ENCODE data around the gene EP400.

Gene EP400

DNA sequence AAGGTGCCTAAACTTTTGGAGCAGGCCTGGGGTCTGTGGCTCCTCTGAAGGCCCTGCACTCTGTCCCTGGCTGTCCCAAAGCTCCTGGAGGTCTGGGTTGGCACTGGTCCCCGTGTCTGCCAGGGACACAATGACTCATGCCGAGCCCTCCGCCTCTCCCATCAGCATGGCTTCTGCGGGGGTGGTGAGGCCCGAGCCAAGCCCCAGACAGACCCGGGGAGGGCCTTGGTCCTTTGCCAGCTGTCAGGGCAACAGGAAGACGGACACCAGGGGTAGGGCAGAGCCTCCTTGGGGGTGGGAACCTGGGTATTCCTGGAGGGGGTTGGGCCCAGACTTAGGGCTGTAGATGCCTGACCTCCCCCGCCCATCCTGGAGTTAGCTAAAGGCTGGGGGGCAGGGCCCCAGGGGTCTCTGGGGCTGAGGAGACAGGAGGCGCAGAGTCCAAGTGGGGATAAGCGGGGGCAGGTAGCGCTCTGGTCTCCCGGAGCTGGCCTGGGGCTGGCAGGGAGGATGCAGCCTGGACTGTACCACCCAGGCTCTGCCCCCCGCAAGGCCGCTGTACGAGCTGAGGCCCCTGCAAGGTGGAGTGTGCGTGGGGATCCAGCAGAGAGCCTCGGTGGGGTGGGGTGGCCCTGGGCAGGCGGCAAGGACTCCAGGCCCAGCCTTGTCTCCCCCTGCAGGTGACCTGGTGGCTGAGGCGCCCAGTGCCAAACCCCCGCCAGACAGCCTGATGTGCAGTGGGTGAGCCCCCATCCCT is 37.0 kb upstream of the EP400 start:
- DNase-seq (ENCODE audit: low read depth) = peak; percentile 50

- DNase-seq (ENCODE audit: low read depth) = no peak
Observed at GRCh38 chr12:131913666-131914065, 36.1 kb upstream of the EP400 start.

DNA sequence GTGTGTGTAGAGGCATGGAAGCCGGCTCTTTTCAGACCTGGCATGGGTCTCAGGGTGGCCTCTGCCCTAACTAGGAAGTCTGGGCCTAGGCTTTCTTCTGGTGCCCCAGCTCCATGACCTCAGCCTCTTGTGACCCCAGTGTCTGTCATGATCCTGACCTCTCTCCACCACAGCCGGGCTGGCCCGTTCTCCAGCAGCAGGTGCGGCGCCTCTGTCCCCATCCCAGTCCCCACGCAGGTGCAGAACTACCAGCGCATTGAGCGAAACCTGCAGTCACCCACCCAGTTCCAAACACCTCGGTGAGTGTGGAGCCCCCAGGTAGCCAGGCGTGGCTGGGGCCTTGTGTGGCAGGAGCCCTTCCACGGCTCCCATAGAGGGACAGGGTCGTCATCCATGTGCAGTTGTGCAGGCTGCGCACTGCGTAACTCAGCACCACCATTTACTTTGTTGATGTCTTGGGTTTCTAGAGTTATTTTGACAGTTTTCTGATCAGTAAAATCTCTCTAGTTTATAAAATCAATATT is 35.5 kb upstream of the EP400 start:
- no peak for DNase-seq (ENCODE audit: low read depth)

DNA sequence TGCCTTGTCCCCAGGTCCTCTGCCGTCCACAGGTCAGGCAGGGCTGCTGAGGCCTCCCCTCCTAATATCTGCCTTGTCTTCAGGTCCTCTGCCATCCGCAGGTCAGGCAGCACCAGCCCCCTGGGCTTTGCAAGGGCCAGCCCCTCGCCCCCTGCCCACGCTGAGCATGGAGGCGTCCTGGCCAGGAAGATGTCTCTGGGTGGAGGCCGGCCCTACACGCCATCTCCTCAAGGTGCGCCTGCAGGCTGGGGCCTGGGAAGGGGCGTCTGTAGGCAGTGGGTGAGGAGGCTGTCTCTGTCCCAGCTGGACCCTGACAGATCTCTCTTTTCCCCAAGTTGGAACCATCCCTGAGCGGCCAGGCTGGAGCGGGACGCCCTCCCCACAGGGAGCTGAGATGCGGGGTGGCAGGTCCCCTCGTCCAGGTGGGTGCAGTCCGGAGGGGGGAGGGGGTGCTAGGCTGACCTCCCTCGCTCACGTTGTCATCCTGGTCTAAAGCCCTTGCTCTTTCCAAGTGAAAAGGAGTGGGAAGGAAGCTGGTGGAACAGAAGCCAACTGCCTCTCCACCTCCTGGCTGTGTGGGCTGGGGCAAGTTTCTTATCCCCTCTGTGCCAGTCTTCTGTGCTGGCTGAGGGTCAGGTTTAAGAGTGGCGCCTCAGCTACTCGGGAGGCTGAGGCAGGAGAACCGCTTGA is 34.6 kb upstream of the EP400 start:
- DNase-seq (ENCODE audit: low read depth) = no peak

GRCh38 chr12:131915823-131916222 is 33.9 kb upstream of the EP400 start:
- DNase-seq (ENCODE audit: low read depth) = no peak

GRCh38 chr12:131916306-131917138 is 33.2 kb upstream of the EP400 start:
- DNase-seq (ENCODE audit: low read depth) = no peak

- no peak for DNase-seq (ENCODE audit: low read depth)
Observed at GRCh38 chr12:131917139-131917710, 32.5 kb upstream of the EP400 start.

GRCh38 chr12:131917711-131918306 is 31.9 kb upstream of the EP400 start:
- no peak for DNase-seq (ENCODE audit: low read depth)

DNA sequence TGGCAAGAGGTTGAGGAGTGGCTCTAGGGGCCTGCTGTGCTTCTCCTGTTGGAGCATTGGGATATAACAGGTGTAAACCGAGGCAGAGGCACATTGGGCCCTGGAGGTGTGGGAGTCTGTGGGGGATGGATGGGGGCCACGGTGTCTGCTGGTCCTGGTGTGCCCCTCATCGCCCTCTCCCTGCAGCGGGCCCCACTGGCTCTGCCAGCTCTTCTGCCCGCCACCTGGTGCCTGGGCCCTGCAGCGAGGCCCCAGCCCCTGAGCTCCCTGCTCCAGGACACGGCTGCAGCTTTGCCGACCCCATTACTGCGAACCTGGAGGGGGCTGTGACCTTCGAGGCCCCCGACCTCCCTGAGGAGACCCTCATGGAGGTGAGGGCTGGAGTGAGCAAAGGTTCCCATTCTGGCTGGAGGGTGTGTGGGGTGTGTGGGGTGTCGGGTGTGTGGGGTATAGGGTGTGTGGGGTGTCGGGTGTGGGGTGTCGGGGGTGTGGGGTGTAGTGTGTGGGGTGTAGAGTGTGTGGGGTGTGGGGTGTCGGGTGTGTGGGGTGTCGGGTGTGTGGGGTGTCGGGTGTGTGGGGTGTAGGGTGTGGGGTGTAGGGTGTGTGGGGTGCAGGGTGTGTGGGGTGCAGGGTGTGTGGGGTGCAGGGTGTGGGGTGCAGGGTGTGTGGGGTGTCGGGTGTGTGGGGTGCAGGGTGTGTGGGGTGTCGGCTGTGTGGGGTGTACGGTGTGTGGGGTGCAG is 31.3 kb upstream of the EP400 start:
- no peak for DNase-seq (ENCODE audit: low read depth)

DNA sequence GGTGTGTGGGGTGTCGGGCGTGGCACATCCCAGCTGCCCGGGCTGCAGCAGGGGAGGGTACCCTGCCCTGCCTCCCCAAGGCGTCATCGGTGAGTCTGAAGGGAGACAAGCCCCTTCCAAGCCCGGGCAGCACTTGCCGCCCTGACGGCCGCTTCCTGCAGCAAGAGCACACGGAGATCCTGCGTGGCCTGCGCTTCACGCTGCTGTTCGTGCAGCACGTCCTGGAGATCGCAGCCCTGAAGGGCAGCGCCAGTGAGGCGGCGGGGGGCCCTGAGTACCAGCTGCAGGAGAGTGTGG is 30.7 kb upstream of the EP400 start:
- DNase-seq (ENCODE audit: low read depth) = no peak

DNA sequence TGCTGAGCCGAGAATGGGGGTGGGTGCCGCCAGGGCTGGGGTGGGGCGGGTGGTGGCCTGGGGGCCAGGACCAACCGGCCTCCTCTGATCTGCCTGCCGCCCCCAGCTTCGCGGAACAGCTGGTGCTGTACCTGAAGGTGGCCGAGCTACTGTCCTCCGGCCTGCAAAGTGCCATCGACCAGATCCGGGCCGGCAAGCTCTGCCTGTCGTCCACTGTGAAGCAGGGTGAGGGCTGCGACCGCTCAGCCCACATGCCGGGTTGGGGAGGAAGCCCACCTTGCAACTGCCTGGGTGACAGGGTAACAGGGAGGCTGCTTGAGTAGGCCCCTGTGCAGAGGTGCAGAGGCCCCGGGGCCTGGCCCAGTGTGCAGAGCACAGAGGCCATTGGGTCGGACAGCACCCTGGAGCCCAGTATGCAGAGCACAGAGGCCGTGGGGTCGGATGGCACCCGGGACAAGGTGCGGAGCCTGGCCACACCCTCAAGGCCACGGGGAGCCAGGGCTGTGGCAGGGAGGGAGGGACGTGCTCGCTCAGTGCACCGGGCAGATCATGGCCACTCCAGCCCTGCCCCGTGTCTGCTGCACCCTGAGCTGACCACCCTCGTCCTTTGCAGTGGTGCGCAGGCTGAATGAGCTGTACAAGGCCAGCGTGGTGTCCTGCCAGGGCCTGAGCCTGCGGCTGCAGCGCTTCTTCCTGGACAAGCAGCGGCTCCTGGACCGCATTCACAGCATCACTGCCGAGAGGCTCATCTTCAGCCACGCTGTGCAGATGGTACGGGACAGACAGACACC is 30.2 kb upstream of the EP400 start:
- no peak for DNase-seq (ENCODE audit: low read depth)

DNA sequence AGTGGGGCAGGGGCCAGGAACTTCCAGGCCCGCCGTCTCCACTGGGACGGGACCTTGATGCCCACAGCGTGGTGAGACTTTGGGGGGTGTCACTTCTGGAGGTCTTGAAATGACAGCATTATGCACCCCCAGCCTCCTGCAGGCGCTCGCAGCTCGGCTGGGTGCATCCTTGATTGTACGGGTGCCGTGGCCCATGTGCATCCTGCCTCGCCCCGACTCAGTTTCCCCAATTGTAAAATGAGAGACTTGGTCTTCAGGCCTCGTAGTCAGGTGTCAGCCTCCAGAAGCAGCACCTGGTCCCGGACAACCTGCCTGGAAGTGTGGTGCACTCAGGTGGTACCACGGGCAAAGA is 29.6 kb upstream of the EP400 start:
- DNase-seq (ENCODE audit: low read depth) = no peak

DNA sequence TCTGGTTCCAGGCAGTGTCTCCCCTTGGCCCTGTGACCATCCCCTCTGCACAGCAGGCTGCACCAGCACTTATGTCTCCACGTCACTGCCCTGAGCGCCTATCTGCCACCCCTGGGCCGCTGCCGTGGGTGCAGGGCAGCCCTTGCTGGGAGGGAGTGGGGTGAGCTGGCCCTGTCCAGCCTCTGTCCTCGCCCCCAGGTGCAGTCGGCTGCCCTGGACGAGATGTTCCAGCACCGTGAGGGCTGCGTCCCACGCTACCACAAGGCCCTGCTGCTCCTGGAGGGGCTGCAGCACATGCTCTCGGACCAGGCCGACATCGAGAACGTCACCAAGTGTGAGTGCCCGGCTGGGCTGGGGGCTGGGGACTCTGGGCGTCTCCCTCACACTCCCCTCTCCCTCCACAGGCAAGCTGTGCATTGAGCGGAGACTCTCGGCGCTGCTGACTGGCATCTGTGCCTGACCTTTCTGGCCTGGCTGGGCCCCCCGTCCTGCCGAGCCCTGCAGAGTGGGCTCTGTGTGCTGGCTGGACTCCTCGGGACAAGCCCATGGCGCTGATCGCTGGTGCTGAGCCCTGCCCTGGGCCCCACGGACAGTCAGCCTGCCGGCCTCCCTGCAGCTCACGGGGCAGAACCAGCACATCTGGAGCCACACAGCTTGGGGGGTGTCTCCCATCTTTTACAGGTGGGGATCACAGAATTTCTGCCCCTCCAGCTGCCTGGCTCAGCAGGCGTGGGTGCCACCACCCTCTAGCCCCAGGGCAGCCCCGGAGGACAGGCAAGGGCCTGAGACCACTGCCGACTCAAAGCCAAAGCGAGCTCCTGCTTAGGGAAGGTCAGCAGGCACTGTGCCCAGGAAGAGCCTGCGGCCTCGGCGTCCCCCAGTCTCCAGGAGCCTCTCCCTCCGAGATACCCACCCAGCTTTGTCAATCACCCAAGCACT is 28.6 kb upstream of the EP400 start:
- no peak for DNase-seq (ENCODE audit: low read depth)

GRCh38 chr12:131921866-131922769 is 27.6 kb upstream of the EP400 start:
- no peak for DNase-seq (ENCODE audit: low read depth)

DNA sequence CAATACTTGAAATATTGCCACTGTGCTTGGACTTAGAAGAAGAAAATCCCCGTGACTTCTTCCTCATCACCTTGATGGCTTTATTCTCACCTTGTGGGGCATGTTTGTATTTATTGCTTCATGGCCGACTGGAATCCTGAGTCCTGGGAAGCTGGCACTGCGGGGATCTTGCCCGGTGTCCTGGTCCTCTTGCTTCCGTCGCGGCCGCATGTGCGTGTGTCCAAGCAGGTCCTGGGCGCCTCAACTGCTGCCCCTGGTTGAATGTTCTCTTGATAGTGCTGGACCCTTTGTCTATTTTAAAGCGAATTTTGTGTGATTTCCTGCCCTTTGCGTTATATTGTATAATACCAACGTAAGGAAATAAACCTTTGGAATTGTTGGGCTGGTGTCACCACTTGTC is 27.0 kb upstream of the EP400 start:
- DNase-seq (ENCODE audit: low read depth) = no peak

- DNase-seq (ENCODE audit: low read depth) = no peak
Observed at GRCh38 chr12:131923260-131923659, 26.5 kb upstream of the EP400 start.

GRCh38 chr12:131927110-131928079 is 22.3 kb upstream of the EP400 start:
- DNase-seq (ENCODE audit: low read depth) = no peak
